ENCODE measurements around the gene ACSL5.
"Not testable (repeated sequence)": the region's sequence is repeated elsewhere in the genome, so short reads cannot be mapped to it uniquely, and the experiment has no call there.

GRCh38 chr10:112371326-112371725 lies 2.6 kb upstream of the ACSL5 start:
- TF ChIP-seq CTCF, POLR2A (IDR thresholded peaks at IDR 0.05): not testable (repeated sequence)
